C1 segment of cervical spinal cord (tissue), 14 donors: ENCODE measurements around the gene FAM156B.
"Not testable (repeated sequence)": the region's sequence is repeated elsewhere in the genome, so short reads cannot be mapped to it uniquely, and the experiment has no call there.

Experiments
- DNase-seq, 14 donors: peaks; one replicate each; lab custom pipeline; 2025; lab: John Stamatoyannopoulos, UW

The FAM156B gene

DNA sequence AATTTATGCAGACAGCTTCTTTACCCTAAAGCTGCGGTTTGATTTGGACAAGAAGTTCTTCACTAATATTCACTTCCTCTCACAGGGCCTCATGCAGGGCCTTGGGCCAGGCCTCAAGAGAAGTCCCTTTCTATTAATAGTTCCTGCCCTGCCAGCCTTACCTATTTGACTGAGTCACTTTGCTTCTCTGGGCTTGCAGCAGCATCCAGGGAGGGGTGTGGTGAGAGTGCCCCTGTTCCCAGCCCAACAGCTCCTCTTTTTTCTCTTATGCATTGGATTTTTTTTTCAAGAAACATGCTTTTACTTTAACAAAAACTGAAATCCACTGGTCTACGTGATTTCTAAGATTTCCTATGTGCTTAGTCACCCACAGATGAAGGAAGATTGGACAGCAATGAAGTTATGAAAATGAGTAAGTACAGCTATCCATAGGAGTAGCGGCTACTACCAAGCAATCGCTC lies 26.7 kb downstream of the FAM156B start:
- DNase-seq = peak in 1 of 14 donors; percentile 2

DNA sequence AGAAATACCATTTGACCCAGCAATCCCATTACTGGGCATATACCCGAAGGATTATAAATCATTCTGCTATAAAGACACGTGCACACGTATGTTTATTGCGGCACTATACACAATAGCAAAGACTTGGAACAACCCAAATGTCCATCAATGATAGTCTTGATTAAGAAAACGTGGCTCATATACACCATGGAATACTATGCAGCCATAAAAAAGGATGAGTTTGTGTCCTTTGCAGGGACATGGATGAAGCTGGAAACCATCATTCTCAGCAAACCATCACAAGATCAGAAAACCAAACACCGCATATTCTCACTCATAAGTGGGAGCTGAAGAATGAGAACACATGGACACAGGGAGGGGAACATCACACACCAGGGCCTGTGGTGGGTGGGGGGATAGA lies 33.1 kb downstream of the FAM156B start:
- not testable (repeated sequence) for DNase-seq

GRCh38 chrX:52933213-52933612 lies 36.1 kb downstream of the FAM156B start:
- no peak for DNase-seq

DNA sequence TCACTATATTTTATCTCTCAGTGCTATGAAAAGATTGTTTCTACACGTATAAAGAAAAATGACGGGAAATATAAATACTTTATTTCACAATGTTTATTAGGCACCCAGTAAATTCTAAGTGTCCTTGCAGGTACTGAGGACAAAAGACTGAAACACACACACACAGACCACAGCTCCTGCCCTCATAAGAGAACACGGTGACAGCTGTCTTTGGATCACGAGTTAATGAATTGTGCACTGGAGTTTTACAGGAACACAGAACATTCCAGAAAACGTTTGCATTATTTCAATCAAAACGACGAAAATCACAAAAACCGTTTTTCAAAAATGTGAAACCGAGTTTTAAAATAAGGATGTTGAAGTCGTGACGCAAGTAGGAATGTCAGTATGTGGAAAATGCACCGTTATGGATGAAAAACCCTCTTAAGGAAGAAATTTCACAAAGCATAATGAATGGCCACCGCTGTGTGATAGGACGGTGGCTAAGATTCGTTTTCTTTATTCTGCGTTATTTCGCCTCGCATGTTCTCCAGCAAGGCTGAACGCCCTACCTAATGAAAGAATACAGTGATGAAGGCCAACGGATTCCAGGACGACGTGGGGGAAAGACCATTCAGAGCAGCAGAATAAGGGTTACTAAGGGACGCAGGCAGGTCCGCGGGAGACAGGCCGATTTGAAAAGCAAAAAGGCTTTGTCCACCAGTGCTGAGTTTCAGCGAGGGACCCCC lies 37.0 kb downstream of the FAM156B start:
- DNase-seq = no peak

GRCh38 chrX:52934704-52935469 lies 37.8 kb downstream of the FAM156B start:
- DNase-seq = peak; percentile 87 to 100 (median 97)

DNA sequence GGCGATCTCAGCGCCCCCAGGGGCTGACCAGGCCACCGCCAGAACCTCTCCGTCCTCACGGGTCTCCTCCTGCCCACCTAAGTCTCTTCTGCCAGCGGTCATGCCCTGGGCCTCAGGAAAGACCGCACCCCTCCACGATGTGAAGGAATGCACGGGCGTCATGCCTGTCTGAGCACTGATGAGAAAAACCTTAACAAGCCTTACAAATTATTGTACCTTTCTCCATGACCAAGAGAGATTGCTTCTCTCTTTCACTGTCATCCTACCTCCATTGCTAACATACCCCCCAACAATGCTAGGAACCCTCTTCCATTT lies 38.3 kb downstream of the FAM156B start:
- DNase-seq = not testable (repeated sequence)

GRCh38 chrX:52940704-52941103 lies 43.6 kb downstream of the FAM156B start:
- DNase-seq = not testable (repeated sequence)

DNA sequence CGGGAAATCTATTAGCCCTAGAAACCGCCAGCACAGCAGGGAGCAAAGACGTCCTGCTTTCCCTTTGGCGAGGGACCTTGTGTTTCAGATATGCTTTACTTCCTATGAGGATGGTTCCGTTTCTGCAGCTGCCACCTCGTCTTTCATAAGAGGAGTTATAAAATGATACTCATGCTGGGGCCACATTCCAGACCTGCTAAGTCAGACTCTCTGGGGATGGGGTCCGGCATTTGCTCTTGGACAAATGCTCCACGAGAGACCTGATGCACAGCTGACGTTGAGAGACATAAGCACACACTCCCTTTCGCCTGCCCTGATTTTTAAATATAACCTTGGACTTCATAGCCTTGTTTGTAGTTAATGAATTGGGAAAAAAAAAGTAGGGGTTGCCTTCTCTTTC lies 44.6 kb downstream of the FAM156B start:
- DNase-seq = not testable (repeated sequence)

DNA sequence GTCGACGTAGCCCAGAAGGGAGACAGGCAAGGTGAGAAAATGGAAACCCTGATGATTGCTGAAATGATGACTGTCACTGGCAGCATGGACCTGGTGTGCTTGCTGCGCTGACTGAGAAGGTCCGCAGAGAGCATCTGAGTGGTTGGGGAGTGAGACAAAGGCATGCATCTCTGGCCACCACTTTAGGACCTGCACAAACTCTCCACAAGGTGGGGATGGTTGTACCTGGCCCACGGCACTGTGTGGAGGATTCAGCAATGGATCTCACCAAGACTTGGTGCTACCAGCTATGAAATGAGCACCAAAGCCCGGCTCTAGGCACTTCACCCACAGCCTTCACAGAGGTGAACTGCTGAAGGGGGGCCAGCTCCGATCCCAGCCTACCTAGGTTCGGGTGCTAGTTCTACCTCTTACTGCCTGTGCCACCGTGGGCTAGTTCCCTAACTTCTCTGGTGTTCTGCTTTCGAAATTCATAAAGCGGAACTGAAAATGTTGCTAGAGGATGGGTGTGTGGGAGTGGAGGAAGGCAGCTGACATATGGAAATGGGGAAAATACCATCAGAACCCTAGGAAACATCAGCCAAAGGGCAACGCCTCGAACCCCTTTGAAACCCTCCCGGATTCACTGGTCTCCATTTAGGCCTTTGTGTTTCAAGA lies 48.8 kb downstream of the FAM156B start:
- not testable (repeated sequence) for DNase-seq

GRCh38 chrX:52947501-52947900 lies 50.4 kb downstream of the FAM156B start:
- DNase-seq = not testable (repeated sequence)

DNA sequence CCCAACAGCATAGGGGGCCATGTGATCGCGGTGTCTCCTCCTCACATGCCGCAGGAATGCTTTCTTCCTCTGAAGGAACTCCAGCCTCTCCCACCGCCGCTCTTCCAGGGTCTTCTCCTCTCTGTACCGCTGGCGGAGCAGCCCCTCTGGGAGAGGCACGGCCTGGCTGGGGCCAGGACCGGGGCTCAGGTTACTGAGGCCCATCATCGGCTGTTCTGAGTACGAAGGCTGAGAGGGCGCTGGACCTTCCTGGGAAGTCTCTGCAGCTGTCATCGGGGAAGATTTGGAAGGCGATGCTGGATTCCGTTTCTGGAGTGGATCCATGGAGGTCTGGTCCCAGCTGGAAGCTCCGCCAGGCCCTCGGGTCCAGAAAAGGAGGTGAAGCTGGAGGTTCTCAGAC lies 51.1 kb downstream of the FAM156B start:
- DNase-seq = not testable (repeated sequence)

DNA sequence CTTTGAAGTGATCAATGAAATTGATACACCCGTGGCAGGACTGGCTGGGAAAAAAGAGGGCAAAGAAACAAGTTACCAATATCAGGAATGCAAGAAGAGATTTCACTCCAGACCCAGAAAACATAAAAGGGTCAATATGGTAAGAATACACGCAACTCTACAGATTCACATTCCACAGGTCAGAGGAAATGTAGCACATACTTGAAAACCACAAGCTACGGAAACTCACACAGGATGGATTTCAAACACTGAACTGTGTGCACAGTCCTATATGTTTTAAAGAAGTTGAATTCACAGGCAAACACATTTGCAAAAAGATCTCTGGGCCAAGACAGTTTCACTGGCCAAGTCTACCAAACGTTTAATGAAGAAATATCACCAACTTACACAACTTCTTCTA lies 52.2 kb downstream of the FAM156B start:
- not testable (repeated sequence) for DNase-seq

DNA sequence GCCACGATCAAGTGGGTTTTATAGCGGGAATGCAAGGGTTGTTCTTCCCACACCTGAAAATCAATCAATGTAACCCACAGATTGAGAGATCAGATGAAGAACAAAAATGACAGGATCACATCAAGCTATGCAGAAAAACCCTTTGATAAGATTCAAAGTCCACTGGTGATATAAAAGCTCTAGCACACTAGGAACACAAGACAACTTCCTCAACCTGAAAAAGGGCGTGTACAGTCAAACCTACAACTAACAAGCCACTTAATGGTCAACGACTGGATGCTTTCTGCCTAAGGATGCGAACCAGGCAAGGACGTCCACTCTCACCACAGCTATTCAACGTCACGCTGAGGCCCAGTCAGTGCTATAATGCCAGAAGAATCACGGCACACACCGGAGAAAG lies 52.8 kb downstream of the FAM156B start:
- not testable (repeated sequence) for DNase-seq
